ENCODE results near the gene NAPA. TPM values are rescaled to one million over a fixed set of nuclear protein-coding genes. Genes with fewer than 3 reads are reported as not detected.

NAPA gene
- 100 to 1,000 TPM; 107 to 183 (median 152) TPM for total RNA-seq

- Histone ChIP-seq H3K27ac (peak within 1 kb of the TSS; percentile 94 to 99 (median 98)), H3K4me1 (peaks cover 42 to 46% (median 45%) of the 10 kb centered on the region in 4 donors), H3K27me3 (no peaks in the 10 kb centered on the region), H3K36me3 (peaks cover 0 to 4% (median 0%) of the 10 kb centered on the region in 4 donors), H3K4me3 (peak within 1 kb of the TSS; percentile 68 to 97 (median 89)), H3K9me3 (no peaks in the 10 kb centered on the region)
- peak; percentile 100 for DNase-seq
- peak; percentile 97 to 99 for ATAC-seq (ENCODE audit: low FRiP score in 2 of 2)
- peak in 3 of 4 donors; percentile 93 to 98 (median 95) for TF ChIP-seq POLR2A (IDR thresholded peaks at IDR 0.05)
- peak in 1 of 4 donors; percentile 70 for TF ChIP-seq EP300 (IDR thresholded peaks at IDR 0.05)
- TF ChIP-seq POLR2AphosphoS5 (IDR thresholded peaks at IDR 0.05), result peak; percentile 87 to 92
- TF ChIP-seq, protein P1, sequence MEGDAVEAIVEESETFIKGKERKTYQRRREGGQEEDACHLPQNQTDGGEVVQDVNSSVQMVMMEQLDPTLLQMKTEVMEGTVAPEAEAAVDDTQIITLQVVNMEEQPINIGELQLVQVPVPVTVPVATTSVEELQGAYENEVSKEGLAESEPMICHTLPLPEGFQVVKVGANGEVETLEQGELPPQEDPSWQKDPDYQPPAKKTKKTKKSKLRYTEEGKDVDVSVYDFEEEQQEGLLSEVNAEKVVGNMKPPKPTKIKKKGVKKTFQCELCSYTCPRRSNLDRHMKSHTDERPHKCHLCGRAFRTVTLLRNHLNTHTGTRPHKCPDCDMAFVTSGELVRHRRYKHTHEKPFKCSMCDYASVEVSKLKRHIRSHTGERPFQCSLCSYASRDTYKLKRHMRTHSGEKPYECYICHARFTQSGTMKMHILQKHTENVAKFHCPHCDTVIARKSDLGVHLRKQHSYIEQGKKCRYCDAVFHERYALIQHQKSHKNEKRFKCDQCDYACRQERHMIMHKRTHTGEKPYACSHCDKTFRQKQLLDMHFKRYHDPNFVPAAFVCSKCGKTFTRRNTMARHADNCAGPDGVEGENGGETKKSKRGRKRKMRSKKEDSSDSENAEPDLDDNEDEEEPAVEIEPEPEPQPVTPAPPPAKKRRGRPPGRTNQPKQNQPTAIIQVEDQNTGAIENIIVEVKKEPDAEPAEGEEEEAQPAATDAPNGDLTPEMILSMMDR (IDR thresholded peaks at IDR 0.05), result no peak
- 0% methylated on average over 22 to 64 of the region's 78 CpGs for WGBS, 2 donors
These were observed at the start of gene NAPA for GRCh38 chr19:47514869-47515588. Gene NAPA (minus strand): TSS chr19:47515063. CDS start chr19:47514940, 123 bp downstream.

GRCh38 chr19:47564081-47564480, 49.2 kb upstream of the NAPA start:
- TF ChIP-seq POLR2AphosphoS5 (IDR thresholded peaks at IDR 0.05) (no peak), POLR2A (IDR thresholded peaks at IDR 0.05) (no peak), EP300 (IDR thresholded peaks at IDR 0.05) (no peak)
- TF ChIP-seq, protein P1 (IDR thresholded peaks at IDR 0.05), result no peak
- Histone ChIP-seq H3K27ac (no peak overlapping the region), H3K4me3 (no peak overlapping the region), H3K4me1 (no peaks in the 10 kb centered on the region), H3K36me3 (no peaks in the 10 kb centered on the region), H3K9me3 (no peaks in the 10 kb centered on the region), H3K27me3 (no peaks in the 10 kb centered on the region)
- WGBS, 2 donors, result 77 to 79% methylated on average over 3 of the region's 3 CpGs
- DNase-seq, result no peak
- ATAC-seq (ENCODE audit: low FRiP score in 2 of 2), result no peak

DNA sequence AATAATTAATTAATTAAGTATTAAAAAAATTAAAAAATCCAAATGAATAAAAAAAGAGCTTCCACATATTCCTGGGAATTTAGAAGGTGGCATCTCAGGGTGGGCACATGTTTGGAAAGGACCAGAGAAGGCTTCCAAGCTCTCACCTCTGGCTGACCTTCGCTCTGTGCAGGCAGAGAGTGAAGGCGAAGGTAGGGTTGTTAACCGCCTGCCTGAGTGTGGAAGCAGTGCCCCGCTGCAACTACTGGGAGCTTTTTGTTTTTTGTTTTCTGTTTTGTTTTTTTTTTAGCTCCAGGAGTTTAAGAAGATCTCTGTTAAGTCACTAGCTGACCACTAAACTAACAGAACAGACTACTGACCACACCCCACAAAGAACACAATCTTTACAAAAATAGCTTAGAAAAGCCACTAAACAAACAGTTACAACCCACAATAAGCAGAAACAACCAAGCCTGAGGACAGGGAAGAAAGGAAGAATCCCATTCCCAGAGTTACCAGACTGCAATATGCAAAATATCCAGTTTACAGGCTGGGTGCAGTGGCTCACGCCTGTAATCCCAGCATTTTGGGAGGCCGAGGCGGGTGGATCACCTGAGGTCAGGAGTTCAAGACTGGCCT, 46.7 kb upstream of the NAPA start:
- no peak for DNase-seq
- no peaks in the 10 kb centered on the region for H3K9me3 ChIP-seq
- TF ChIP-seq EP300 (IDR thresholded peaks at IDR 0.05) (no peak), POLR2A (IDR thresholded peaks at IDR 0.05) (no peak), POLR2AphosphoS5 (IDR thresholded peaks at IDR 0.05) (no peak)
- TF ChIP-seq, protein P1 (IDR thresholded peaks at IDR 0.05), result no peak
- no peaks in the 10 kb centered on the region for H3K4me1 ChIP-seq
- 89 to 91% methylated on average over 7 of the region's 7 CpGs for WGBS, 2 donors
- no peak overlapping the region for H3K4me3 ChIP-seq
- H3K27me3 ChIP-seq, result no peaks in the 10 kb centered on the region
- no peaks in the 10 kb centered on the region for H3K36me3 ChIP-seq
- no peak for ATAC-seq (ENCODE audit: low FRiP score in 2 of 2)
- no peak overlapping the region for H3K27ac ChIP-seq

GRCh38 chr19:47560999-47561398, 46.1 kb upstream of the NAPA start:
- WGBS, 2 donors, result 78 to 91% methylated on average over 2 of the region's 2 CpGs
- Histone ChIP-seq H3K4me1 (no peaks in the 10 kb centered on the region), H3K9me3 (no peaks in the 10 kb centered on the region), H3K27ac (no peak overlapping the region), H3K36me3 (no peaks in the 10 kb centered on the region), H3K4me3 (no peak overlapping the region), H3K27me3 (no peaks in the 10 kb centered on the region)
- ATAC-seq (ENCODE audit: low FRiP score in 2 of 2) (no peak), DNase-seq (no peak)
- TF ChIP-seq POLR2A (IDR thresholded peaks at IDR 0.05) (no peak), EP300 (IDR thresholded peaks at IDR 0.05) (no peak), POLR2AphosphoS5 (IDR thresholded peaks at IDR 0.05) (no peak)
- TF ChIP-seq, protein P1 (IDR thresholded peaks at IDR 0.05), result no peak
